HG02642 (cell line): ENCODE measurements around the gene HTR5A.
"Not testable (repeated sequence)": the region's sequence is repeated elsewhere in the genome, so short reads cannot be mapped to it uniquely, and the experiment has no call there.

Source experiments
- ATAC-seq: cut with Tn5 transposase; IDR thresholded peaks from one replicate; pipeline ENCODE4 v1.9.1; 2021; ENCODE audit warnings: mild to moderate bottlenecking; ENCODE audit not compliant: unreplicated experiment, poor library complexity

HTR5A gene

GRCh38 chr7:155069992-155070751 lies at the start of gene HTR5A:
Gene HTR5A, plus strand, starts transcription at chr7:155070324. Its CDS starts 576 bp downstream, at chr7:155070900.
- ATAC-seq, result peak; percentile 91

DNA sequence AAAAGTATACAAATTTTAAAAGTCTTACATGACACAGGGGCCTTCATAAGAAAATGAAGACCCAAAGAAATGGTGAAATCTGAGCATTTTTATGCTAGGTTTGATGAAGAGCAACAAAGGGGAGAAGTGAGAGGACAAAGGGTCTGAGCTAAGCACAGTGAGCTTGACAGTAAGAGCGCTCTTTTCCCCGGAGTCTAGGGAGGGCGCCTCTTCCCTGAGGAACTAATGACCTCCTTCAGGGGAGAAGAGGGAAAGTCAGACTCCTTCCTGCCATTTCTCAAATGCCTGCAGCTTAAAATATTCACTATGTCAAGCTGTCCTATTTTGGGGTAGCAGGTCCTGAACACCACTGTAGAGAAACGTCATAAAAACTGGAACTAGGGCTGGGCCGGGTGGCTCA lies 49.1 kb upstream of the HTR5A start:
- ATAC-seq, result no peak

DNA sequence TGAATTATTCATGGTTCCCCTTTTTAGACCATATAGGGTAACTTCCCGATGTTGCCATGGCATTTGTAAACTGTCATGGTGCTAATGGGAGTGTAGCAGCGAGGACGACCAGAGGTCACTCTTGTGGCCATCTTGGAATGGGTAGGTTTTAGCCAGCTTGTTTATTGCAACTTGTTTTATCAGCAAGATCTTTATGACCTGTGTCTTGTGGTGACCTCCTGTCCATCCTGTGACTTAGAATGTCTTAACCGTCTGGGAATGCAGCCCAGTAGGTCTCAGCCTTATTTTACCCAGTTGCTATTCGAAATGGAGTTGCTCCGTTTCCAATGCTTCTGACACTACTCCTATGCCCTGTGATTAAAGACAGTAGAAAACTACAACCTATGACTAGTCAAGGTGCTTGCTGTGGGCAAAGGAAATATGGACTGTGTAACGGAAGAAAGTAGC lies 48.4 kb upstream of the HTR5A start:
- no peak for ATAC-seq

DNA sequence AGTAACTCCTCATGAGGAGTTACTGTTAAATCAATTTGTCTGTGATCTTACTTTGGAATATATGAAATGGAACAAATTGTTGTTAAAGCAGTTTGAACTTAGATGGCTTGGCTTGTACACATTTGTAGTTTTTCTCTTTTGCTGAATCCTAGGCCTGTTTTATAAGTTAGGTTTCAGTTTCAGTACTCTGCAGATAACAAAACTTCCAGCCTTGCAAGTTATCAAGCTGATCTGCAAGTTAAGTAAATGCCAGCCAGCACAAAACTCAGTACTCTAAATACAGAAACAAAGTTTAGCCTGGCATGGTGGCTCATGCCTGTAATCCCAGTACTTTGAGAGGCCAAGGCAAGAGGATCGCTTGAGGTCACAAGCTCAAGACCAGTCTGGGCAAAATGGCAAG lies 42.2 kb upstream of the HTR5A start:
- no peak for ATAC-seq

DNA sequence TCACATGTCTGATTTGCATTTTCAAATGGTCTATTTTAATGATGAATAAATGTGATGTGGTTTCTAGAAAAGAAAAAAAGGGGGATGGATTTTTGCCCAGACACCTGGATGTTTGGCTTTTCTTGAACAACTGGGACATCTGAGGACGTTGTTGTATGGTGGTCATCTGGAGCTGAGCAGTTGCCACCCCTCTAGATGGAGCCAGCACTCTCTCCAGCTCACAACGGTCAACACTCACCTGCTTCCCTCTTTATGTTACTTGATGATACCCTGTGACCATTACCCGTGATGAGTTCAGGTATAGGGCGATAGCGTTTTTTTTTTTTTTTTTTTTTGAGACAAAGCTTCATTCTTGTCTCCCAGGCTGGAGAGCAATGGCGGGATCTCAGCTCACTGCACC lies 37.1 kb upstream of the HTR5A start:
- no peak for ATAC-seq

DNA sequence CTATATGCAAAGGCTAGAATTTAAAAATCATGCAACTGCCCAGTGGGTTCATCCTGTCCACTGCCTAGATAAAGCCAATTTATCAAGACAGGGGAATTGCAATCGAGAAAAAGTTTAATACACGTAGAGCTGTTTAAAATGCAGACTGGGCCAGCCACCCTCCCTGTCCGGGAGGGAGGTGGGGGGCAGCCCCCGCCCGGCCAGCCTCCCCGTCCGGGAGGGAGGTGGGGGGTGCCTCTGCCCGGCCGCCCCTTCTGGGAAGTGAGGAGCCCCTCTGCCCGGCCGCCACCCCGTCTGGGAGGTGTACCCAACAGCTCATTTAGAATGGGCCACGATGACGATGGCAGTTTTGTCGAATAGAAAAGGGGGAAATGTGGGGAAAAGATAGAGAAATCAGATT lies 35.6 kb upstream of the HTR5A start:
- not testable (repeated sequence) for ATAC-seq

- no peak for ATAC-seq
These were observed 31.8 kb upstream of the HTR5A start for GRCh38 chr7:155038335-155038734.

DNA sequence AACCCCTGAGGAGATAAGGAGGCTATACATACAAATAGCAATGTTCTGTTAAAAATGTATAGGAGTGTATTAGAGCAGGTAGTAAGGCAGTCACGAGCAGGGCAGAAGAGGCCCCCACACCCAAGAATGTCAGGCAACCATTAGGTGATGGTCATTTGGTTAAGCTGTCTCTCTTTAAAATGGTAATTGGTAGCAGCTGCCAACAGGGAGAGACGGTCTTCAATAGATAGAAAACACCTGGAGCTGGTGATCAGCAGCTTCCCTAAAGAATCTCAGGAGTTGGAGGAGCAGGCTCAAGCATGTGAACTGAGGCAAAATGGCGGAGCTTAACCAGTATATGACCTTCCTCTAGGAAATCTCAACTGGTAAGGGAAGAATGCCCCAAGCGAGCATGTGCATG lies 26.4 kb upstream of the HTR5A start:
- ATAC-seq, result no peak

DNA sequence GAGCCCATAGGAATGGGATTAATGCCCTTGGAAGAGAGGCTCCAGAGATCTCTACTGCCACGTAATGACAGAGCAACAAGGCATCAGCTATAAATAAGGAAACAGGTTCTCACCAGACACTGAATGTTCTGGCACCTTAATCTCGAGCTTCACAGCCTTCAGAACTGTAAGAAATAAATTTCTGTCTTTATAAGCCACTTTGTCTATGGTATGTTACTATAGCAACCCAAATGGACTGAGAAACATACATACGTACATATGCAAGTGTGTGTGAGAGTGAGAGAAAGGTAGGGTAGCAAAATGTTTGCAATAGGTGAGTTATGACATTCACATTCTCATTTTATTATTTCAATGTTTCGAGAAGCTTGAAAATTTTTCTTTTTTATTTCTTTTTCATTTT lies 22.1 kb upstream of the HTR5A start:
- ATAC-seq, result no peak

DNA sequence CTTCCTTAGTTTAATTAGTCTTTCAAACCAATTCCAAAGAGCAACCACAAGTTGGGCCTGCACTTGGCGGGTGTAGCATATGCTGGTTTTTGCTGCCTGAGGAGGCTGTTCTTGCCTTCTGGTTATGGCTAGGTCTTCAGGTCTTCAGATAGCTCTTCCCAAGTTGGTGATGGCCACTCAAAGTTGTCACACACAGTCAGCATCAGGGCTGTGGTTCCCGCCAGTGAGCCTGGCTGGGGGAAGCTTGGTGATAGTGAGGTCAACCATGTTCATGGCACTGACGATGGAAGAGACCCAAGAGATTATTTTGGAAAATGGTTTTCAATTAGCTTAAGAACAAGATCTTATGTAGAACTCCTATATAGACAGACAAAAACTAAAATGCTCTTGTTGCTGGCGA lies 18.8 kb upstream of the HTR5A start:
- ATAC-seq, result no peak

DNA sequence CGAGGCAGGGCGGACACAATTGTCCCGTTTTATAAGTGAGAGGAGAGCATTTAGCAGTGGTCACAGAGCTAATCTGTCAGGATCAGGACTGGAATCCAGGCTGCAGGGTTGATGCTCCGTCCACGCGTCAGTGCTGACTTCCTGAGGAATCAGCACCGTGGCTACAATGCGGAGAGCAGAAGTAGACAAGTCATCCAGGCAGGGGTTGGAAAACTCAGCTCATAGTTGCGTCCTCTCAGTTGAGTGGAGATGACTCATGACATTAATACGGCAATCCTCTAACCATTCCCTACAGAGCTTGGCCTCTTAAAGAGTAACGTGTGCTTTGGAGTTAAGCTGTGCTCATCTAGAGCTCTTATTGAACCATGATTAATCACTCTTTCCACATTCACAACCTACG lies 17.1 kb upstream of the HTR5A start:
- no peak for ATAC-seq

DNA sequence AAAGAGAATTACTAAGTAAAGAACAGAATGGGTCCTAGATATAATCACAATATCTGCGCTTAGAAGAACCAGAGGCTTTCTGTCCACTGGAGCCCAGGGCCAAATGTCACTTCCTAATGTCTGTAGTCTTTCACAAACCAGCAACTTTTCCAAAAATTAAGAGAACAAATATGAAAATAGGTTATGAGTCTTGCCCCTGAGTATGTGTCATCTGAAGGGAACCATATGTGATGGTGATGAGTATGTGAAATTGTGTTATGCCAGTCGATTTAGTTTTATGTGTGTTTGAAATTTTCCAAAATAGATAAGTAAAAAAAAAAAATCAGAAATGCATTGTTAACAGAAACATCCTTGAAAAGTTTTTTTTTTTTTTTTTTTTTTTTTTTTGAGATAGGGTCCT lies 15.4 kb upstream of the HTR5A start:
- ATAC-seq, result no peak

DNA sequence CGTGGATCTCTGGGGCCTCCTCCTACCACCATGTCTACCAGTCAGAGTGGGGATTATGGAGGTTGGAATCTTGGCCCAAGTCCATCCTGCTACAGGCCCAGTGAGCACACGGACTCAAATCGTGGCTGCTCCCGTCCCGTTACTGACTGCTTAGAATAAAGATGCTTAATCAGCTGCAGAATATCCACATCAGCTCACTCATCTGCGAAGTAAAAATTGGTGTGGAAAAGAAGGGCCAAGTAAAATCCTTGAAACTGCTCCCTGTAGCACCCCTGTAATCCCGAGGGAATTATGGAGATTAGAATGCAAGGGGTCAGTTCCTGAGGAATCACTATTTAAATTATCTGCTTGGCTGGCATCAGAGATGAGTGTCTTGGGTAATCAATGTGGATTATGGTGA lies 13.0 kb upstream of the HTR5A start:
- ATAC-seq, result no peak

GRCh38 chr7:155058896-155059295 lies 11.2 kb upstream of the HTR5A start:
- no peak for ATAC-seq

- ATAC-seq, result no peak
These were observed 10.4 kb upstream of the HTR5A start for GRCh38 chr7:155059703-155060102.

GRCh38 chr7:155062411-155062810 lies 7.7 kb upstream of the HTR5A start:
- ATAC-seq, result no peak

DNA sequence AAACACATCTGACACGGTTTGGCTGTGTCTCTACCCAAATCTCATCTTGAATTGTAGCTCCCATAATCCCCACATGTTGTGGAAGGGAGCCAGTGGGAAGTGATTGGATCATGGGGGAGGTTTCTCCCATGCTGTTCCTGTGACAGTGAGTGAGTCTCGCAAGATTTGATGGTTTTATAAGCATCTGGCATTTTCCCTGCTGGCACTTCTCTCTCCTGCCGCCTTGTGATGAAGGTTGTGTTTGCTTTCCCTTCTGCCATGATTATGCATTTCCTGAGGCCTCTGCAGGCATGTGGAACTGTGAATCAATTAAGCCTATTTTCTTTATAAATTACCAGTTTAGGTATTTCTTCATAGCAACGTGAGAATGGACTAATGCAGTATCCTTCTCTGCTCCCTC lies 5.9 kb upstream of the HTR5A start:
- ATAC-seq, result no peak

DNA sequence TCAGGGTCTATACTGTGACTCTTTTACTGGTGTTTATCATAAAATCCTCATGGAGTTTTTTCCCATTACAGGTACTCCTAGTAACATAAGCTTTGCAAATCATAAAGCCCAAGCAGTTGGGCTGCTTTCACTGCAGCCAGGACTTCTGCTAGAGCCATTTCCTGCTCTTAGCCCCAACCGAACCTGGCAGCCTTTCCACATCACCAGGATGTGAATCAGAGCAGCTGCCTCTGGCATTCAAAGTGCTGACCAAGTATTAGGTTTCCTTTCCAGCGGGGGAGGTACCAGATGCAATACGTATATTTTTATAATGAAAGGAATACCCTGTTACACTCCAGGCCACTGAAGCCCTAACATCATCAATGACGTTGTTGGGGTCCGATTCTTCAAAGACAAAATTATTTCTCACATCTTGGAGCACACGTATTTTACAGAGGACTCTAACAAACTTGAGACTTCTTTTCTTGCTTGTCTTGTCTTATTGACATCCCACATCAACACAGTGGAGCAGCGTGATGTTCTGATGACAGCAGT lies 3.6 kb upstream of the HTR5A start:
- ATAC-seq, result no peak

- ATAC-seq, result no peak
These were observed 1.1 kb downstream of the HTR5A start for GRCh38 chr7:155071121-155071651.

DNA sequence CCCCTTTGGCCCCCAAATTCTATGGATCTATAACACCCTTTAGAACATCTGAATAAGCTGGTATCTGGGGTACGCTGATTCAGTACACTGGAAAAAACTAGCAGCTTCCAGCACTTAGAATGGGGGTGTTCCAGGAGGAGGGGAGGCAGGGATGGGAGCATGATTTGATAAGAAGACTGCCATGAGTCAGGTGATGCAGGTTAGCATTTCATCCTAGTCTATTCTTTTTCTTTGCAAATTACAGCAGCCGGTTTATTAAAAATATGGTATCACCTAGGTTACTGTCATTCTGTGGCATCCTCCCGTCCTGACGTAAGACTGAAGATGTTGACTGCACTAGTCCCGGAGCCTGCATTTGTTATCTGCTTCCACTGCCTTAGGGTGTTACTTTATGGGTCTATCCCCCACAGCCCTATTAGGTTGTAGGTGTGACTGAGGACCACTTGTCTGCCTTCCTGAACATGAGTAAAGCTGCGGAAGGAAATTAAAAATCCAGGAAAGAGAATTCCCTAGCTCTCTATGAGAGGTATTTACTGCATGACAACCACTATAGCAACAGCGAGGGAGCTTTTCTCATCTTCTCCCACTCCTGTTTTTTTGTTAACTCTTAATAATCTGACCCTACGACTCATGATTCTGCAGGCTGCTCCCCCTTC lies 1.9 kb downstream of the HTR5A start:
- no peak for ATAC-seq

- ATAC-seq, result no peak
These were observed 3.8 kb downstream of the HTR5A start for GRCh38 chr7:155073922-155074321.
